GM10266 (cell line): Measurements from ENCODE around the gene SERPINB12.

Experiments
- DNase-seq: peaks from one replicate; pipeline ENCODE4 v3.0.0; 2012; ENCODE audit errors: extremely low spot score
- CTCF ChIP-seq: IDR thresholded peaks from 2 replicates; pipeline ENCODE4 v1.5.1; 2012; ENCODE audit warnings: mild to moderate bottlenecking, low read depth; ENCODE audit not compliant: control insufficient read depth, insufficient read depth; ENCODE audit errors: missing control alignments

Gene SERPINB12

GRCh38 chr18:63617049-63617914 is 75.1 kb downstream of the SERPINB12 start:
- DNase-seq, result no peak
- TF ChIP-seq CTCF, result no peak

- no peak for TF ChIP-seq CTCF
- DNase-seq, result no peak
Measured at GRCh38 chr18:63617915-63618234, 75.7 kb downstream of the SERPINB12 start.
